K562 (cell line): Measurements from ENCODE around the gene RAD54L. TPM values are rescaled to one million over a fixed set of nuclear protein-coding genes. Genes with fewer than 3 reads are reported as not detected.

Experiments used
- ARID2 ChIP-seq: fragments of 450-650 bp; IDR thresholded peaks from 2 replicates; pipeline ENCODE4 v1.6.1; 2017; ENCODE audit warnings: antibody characterized with exemption, mild to moderate bottlenecking
- BCOR ChIP-seq: fragments of 450-650 bp; IDR thresholded peaks from 2 replicates; pipeline ENCODE4 v1.6.1; 2016
- HLTF ChIP-seq: fragments of 450-650 bp; IDR thresholded peaks from 2 replicates; pipeline ENCODE4 v1.6.1; 2016
- NFIC ChIP-seq: fragments of 450-650 bp; IDR thresholded peaks from 2 replicates; pipeline ENCODE4 v1.6.1; 2017; ENCODE audit warnings: mild to moderate bottlenecking, inconsistent platforms
- PHF8 ChIP-seq: fragments of 200-600 bp; sonication (generic); IDR thresholded peaks from 2 replicates; pipeline ENCODE4 v1.6.1; 2012; ENCODE audit warnings: mixed run types, mild to moderate bottlenecking, inconsistent platforms, low read length, moderate library complexity, borderline replicate concordance
- RCOR1 ChIP-seq, 2 experiments: IDR thresholded peaks; 2 replicates each; pipeline ENCODE4 v1.6.1; 2012; ENCODE audit warnings: low read depth in 2 of 2, low read length in 2 of 2, borderline replicate concordance in 1 of 2, improper control_type of control experiment in 1 of 2
- TAF1 ChIP-seq: IDR thresholded peaks from 2 replicates; pipeline ENCODE4 v1.6.1; 2011; ENCODE audit warnings: mild to moderate bottlenecking, low read length, moderate library complexity; ENCODE audit not compliant: insufficient read depth, control insufficient read depth, severe bottlenecking; ENCODE audit errors: extremely low read depth
- TBL1XR1 ChIP-seq, 2 experiments: IDR thresholded peaks; 2 replicates each; pipeline ENCODE4 v1.6.1; 2012; ENCODE audit warnings: improper control_type of control experiment in 2 of 2, low read length in 2 of 2, mild to moderate bottlenecking in 1 of 2
- polyA plus RNA-seq, 8 experiments: library from polyadenylated mRNA; depleted of rRNA in 4 of 8; stranded (reverse) in 5 of 8; unstranded in 3 of 8; fragments of >200 nt; fragmentation: Nextera tagmentation in 2 of 8; fragmentation: Illumina TruSeq in 1 of 8; extraction: Ambion mirVana in 2 of 8; extraction: Trizol in 1 of 8; gene quantifications; 2 replicates each; pipeline versions ENCODE4 v1.2.1 to v1.2.3, GENCODE V29; 2011 to 2014; ENCODE audit warnings: inconsistent platforms in 1 of 8, missing spikeins in 1 of 8
- total RNA-seq, 7 experiments: library from RNA; depleted of rRNA in 6 of 7; stranded (reverse); fragments of >200 nt in 6 of 7; fragmentation: Illumina TruSeq in 2 of 7; extraction: Trizol in 2 of 7; gene quantifications; 2 replicates each; pipeline versions ENCODE4 v1.2.1 to v1.2.3, GENCODE V29; 2011 to 2021; ENCODE audit warnings: low replicate concordance in 1 of 7
- TF ChIP-seq, protein P1 (sequence below): fragments of 250-450 bp; sonication (Bioruptor Pico); IDR thresholded peaks from 2 replicates; pipeline ENCODE4 v1.9.0; 2021; ENCODE audit warnings: mild to moderate bottlenecking
- TF ChIP-seq, protein P2 (sequence below): sonication (generic); formaldehyde crosslinking; IDR thresholded peaks from 2 replicates; pipeline ENCODE4 v1.8.1; 2023; ENCODE audit warnings: missing genetic modification reagents, mild to moderate bottlenecking, borderline replicate concordance
- TF ChIP-seq, protein P3 (sequence below): conservative IDR thresholded peaks from 2 replicates; pipeline ENCODE4 v1.6.1; 2011; ENCODE audit warnings: low read depth, mild to moderate bottlenecking, low read length; ENCODE audit not compliant: control insufficient read depth
- TF ChIP-seq, protein P4 (sequence below), 2 experiments: fragments of 450-650 bp; conservative IDR thresholded peaks; 2 replicates each; pipeline ENCODE4 v1.6.1; 2017; ENCODE audit warnings: mild to moderate bottlenecking in 2 of 2, moderate library complexity in 2 of 2
- TF ChIP-seq, protein P5 (sequence below), 2 experiments: IDR thresholded peaks; 2 replicates each; pipeline ENCODE4 v1.6.1; 2011; ENCODE audit warnings: borderline replicate concordance in 1 of 2, control low read depth in 1 of 2, low read depth in 1 of 2, low read length in 1 of 2, mild to moderate bottlenecking in 1 of 2, mixed read lengths in 1 of 2, moderate library complexity in 1 of 2; ENCODE audit not compliant: insufficient read depth in 1 of 2, insufficient read length in 1 of 2, poor library complexity in 1 of 2, severe bottlenecking in 1 of 2; ENCODE audit errors: extremely low read depth in 1 of 2

Gene RAD54L
- total and polyA plus RNA-seq, 9 of the 15 experiments (the other 6 are each of a cell fraction or from before 2014, with no cell fraction given), result 17.9 to 92.3 (median 37.5) TPM

DNA sequence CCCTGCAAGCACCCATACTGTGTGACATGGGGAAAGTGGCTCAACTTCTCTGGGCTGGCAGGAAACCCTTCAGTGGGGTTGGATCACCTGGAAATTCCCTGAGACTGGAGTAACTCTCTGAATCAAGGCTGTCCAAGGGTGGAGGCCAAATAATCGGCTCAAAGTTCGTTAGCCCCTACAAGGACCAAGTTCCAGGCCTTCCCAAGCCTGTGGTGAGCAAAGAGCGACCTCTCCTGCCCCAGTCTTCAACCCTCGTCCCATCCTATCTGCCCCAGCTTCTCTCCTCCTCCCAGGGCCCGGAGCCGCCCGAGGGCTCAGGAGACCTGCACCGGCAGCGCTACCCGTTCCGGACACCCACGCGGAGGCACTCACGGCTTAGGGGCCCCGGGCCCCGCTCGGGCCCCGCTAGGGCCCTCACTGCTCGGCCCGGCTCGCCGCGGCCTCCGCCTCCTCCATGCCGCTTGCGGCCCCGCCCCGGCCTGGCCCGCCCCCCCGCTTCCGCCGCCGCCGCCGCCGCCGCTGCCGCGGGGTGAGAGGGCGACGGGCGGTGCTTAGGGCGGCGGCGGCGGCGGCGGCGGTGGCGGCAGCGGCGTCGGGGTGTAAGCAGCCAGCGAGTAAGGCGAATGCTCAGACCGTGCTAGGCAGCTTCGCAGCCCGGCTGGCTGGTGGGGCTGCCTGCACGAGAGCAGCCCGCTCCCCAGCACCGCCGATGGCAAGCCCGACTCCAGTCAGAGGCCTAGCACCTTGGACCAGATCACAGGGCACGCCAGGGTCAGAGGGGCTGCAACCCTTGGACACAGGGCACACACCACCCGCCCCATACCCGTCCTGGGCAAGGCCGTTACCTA lies 49.4 kb upstream of the RAD54L start, which contains the start of gene POMGNT1 (continued):
- peak; percentile 99 for TF ChIP-seq PHF8
- TF ChIP-seq RCOR1 (IDR thresholded peaks at IDR 0.05; ENCODE audit: borderline replicate concordance in 1 of 2, low read depth in 2 of 2, low read length in 2 of 2), result peak in 1 of 2 experiments; percentile 68; a peak in 3 of 4 replicates
- TF ChIP-seq, protein P1, sequence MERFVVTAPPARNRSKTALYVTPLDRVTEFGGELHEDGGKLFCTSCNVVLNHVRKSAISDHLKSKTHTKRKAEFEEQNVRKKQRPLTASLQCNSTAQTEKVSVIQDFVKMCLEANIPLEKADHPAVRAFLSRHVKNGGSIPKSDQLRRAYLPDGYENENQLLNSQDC (CRISPR knock-in tag), result peak; percentile 81; the same call in 1 of the 2 replicates
- TF ChIP-seq TBL1XR1 (IDR thresholded peaks at IDR 0.05; ENCODE audit: low read length in 2 of 2), result no peak
- TF ChIP-seq NFIC, result peak; percentile 39; the same call in 1 of the 2 replicates
- TF ChIP-seq, protein P2, sequence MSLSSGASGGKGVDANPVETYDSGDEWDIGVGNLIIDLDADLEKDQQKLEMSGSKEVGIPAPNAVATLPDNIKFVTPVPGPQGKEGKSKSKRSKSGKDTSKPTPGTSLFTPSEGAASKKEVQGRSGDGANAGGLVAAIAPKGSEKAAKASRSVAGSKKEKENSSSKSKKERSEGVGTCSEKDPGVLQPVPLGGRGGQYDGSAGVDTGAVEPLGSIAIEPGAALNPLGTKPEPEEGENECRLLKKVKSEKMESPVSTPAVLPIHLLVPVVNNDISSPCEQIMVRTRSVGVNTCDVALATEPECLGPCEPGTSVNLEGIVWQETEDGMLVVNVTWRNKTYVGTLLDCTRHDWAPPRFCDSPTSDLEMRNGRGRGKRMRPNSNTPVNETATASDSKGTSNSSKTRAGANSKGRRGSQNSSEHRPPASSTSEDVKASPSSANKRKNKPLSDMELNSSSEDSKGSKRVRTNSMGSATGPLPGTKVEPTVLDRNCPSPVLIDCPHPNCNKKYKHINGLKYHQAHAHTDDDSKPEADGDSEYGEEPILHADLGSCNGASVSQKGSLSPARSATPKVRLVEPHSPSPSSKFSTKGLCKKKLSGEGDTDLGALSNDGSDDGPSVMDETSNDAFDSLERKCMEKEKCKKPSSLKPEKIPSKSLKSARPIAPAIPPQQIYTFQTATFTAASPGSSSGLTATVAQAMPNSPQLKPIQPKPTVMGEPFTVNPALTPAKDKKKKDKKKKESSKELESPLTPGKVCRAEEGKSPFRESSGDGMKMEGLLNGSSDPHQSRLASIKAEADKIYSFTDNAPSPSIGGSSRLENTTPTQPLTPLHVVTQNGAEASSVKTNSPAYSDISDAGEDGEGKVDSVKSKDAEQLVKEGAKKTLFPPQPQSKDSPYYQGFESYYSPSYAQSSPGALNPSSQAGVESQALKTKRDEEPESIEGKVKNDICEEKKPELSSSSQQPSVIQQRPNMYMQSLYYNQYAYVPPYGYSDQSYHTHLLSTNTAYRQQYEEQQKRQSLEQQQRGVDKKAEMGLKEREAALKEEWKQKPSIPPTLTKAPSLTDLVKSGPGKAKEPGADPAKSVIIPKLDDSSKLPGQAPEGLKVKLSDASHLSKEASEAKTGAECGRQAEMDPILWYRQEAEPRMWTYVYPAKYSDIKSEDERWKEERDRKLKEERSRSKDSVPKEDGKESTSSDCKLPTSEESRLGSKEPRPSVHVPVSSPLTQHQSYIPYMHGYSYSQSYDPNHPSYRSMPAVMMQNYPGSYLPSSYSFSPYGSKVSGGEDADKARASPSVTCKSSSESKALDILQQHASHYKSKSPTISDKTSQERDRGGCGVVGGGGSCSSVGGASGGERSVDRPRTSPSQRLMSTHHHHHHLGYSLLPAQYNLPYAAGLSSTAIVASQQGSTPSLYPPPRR, result no peak
- TF ChIP-seq TAF1, result peak; percentile 53
- TF ChIP-seq, protein P3, sequence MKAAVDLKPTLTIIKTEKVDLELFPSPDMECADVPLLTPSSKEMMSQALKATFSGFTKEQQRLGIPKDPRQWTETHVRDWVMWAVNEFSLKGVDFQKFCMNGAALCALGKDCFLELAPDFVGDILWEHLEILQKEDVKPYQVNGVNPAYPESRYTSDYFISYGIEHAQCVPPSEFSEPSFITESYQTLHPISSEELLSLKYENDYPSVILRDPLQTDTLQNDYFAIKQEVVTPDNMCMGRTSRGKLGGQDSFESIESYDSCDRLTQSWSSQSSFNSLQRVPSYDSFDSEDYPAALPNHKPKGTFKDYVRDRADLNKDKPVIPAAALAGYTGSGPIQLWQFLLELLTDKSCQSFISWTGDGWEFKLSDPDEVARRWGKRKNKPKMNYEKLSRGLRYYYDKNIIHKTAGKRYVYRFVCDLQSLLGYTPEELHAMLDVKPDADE, result 0 out of 2 replicates have a peak, but pooled peaks have one; percentile 23
- TF ChIP-seq BCOR, result peak; percentile 99
- TF ChIP-seq ARID2, result 0 out of 2 replicates have a peak, but pooled peaks have one; percentile 7
- TF ChIP-seq HLTF, result peak; percentile 34; the same call in 1 of the 2 replicates
- TF ChIP-seq, protein P4, sequence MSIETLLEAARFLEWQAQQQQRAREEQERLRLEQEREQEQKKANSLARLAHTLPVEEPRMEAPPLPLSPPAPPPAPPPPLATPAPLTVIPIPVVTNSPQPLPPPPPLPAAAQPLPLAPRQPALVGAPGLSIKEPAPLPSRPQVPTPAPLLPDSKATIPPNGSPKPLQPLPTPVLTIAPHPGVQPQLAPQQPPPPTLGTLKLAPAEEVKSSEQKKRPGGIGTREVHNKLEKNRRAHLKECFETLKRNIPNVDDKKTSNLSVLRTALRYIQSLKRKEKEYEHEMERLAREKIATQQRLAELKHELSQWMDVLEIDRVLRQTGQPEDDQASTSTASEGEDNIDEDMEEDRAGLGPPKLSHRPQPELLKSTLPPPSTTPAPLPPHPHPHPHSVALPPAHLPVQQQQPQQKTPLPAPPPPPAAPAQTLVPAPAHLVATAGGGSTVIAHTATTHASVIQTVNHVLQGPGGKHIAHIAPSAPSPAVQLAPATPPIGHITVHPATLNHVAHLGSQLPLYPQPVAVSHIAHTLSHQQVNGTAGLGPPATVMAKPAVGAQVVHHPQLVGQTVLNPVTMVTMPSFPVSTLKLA (conservative IDR thresholded peaks at IDR 0.05), result peak in 1 of 2 experiments; percentile 6; a peak in 1 of 4 replicates
- TF ChIP-seq, protein P5, sequence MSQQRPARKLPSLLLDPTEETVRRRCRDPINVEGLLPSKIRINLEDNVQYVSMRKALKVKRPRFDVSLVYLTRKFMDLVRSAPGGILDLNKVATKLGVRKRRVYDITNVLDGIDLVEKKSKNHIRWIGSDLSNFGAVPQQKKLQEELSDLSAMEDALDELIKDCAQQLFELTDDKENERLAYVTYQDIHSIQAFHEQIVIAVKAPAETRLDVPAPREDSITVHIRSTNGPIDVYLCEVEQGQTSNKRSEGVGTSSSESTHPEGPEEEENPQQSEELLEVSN (IDR thresholded peaks at IDR 0.05; ENCODE audit: borderline replicate concordance in 1 of 2, extremely low read depth in 1 of 2, insufficient read depth in 1 of 2, insufficient read length in 1 of 2, low read depth in 1 of 2, low read length in 1 of 2, poor library complexity in 1 of 2, severe bottlenecking in 1 of 2), result peak; percentile 31 to 68
